HL-60 (cell line): ENCODE data around the gene PIMREG.

ENCODE experiments used
- DNase-seq, 2 experiments: peaks; one replicate each; pipeline ENCODE4 v3.0.0-alpha.2; 2010 to 2020; ENCODE audit warnings: low read depth in 1 of 2, low spot score in 1 of 2
- H3K27ac ChIP-seq: fragments of 250-450 bp; sonication (Bioruptor Pico); replicated peaks from 2 replicates; pipeline ENCODE4 v1.5.1; 2020; ENCODE audit warnings: mild to moderate bottlenecking, moderate library complexity
- H3K27me3 ChIP-seq: fragments of 250-450 bp; sonication (Bioruptor Pico); 2 replicates; pipeline ENCODE4 v1.5.1; 2021; ENCODE audit warnings: mild to moderate bottlenecking, moderate library complexity; ENCODE audit not compliant: insufficient read depth, poor library complexity, severe bottlenecking
- H3K4me3 ChIP-seq: replicated peaks from 2 replicates; pipeline ENCODE4 v1.5.1; 2011; ENCODE audit warnings: mild to moderate bottlenecking, control low read depth, low read length; ENCODE audit not compliant: insufficient read depth
- GABPA ChIP-seq: IDR thresholded peaks from 2 replicates; pipeline ENCODE4 v1.6.1; 2012; ENCODE audit warnings: low read depth
- POLR2AphosphoS5 ChIP-seq: IDR thresholded peaks from 2 replicates; pipeline ENCODE4 v1.6.1; 2012; ENCODE audit warnings: low read depth
- SPI1 ChIP-seq: IDR thresholded peaks from 2 replicates; pipeline ENCODE4 v1.6.1; 2012; ENCODE audit warnings: low read depth, mild to moderate bottlenecking, borderline replicate concordance
- TF ChIP-seq, protein P1 (sequence below): IDR thresholded peaks from 2 replicates; pipeline ENCODE4 v1.6.1; 2012; ENCODE audit warnings: low read depth; ENCODE audit not compliant: insufficient replicate concordance
- TF ChIP-seq, protein P2 (sequence below): IDR thresholded peaks from one replicate; pipeline ENCODE4 v1.5.1; 2011; ENCODE audit warnings: low read length, control low read depth, inconsistent platforms; ENCODE audit not compliant: insufficient read depth

Gene PIMREG

DNA sequence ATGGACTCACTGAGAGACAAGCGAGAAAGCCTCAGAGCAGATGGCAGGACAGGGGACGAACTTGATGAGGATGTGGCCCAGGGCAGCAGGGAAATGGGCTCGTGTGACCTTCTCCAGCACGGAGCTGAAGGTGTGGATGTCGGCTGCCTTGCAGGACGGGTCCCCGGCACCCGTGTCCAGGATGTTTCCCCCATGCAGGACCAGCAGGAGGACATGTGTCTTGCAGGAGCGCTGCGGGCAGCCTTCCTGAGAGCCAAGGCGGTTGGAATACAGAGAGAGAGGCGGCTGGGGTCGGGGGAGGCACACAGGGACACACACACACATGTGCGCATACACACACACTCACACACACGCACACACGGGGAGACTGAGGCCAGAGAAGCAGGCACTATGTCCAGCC, 39.3 kb downstream of the PIMREG start:
- no peak overlapping the region for H3K4me3 ChIP-seq
- H3K27me3 ChIP-seq, result no peaks in the 10 kb centered on the region
- TF ChIP-seq, protein P1, sequence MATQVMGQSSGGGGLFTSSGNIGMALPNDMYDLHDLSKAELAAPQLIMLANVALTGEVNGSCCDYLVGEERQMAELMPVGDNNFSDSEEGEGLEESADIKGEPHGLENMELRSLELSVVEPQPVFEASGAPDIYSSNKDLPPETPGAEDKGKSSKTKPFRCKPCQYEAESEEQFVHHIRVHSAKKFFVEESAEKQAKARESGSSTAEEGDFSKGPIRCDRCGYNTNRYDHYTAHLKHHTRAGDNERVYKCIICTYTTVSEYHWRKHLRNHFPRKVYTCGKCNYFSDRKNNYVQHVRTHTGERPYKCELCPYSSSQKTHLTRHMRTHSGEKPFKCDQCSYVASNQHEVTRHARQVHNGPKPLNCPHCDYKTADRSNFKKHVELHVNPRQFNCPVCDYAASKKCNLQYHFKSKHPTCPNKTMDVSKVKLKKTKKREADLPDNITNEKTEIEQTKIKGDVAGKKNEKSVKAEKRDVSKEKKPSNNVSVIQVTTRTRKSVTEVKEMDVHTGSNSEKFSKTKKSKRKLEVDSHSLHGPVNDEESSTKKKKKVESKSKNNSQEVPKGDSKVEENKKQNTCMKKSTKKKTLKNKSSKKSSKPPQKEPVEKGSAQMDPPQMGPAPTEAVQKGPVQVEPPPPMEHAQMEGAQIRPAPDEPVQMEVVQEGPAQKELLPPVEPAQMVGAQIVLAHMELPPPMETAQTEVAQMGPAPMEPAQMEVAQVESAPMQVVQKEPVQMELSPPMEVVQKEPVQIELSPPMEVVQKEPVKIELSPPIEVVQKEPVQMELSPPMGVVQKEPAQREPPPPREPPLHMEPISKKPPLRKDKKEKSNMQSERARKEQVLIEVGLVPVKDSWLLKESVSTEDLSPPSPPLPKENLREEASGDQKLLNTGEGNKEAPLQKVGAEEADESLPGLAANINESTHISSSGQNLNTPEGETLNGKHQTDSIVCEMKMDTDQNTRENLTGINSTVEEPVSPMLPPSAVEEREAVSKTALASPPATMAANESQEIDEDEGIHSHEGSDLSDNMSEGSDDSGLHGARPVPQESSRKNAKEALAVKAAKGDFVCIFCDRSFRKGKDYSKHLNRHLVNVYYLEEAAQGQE, result no peak
- TF ChIP-seq, protein P2, sequence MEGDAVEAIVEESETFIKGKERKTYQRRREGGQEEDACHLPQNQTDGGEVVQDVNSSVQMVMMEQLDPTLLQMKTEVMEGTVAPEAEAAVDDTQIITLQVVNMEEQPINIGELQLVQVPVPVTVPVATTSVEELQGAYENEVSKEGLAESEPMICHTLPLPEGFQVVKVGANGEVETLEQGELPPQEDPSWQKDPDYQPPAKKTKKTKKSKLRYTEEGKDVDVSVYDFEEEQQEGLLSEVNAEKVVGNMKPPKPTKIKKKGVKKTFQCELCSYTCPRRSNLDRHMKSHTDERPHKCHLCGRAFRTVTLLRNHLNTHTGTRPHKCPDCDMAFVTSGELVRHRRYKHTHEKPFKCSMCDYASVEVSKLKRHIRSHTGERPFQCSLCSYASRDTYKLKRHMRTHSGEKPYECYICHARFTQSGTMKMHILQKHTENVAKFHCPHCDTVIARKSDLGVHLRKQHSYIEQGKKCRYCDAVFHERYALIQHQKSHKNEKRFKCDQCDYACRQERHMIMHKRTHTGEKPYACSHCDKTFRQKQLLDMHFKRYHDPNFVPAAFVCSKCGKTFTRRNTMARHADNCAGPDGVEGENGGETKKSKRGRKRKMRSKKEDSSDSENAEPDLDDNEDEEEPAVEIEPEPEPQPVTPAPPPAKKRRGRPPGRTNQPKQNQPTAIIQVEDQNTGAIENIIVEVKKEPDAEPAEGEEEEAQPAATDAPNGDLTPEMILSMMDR, result no peak
- TF ChIP-seq GABPA (no peak), POLR2AphosphoS5 (no peak), SPI1 (no peak)
- no peak overlapping the region for H3K27ac ChIP-seq
- no peak for DNase-seq

DNA sequence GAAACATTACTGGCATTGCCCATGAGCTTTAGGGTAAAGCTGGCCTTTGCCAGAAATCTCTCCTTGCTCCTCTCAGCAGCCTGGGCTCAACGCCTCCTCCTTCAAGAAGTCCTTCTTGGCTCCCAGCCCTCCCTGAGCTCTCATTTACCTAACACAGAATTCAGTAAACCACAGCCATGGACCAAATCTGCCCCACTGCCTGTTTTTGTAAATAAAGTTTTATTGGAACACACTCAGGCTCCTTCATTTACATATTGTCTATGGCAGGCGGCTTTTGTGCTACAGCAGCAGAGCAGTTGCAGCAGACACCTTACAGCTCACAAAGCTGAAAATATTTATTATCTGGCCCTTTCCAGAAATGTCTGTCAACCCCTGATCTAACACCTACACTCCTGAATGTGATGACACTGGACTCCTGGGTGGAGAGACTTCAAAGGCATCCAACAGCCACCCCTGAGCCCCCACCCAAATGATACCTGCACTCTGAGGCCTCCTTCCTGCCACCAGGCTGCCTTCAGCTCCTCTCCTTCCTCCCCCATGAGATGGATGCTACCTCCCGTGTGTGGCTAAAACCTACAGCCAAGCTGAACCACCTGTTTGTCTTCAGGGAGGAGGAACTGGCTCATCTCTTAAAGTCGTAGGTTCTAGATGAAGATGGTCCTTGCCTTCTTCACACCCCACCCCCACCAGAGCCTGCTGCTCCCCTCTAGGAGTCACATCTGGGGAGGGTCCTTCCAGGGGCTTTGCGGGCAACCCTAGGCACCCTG, 41.6 kb downstream of the PIMREG start:
- Histone ChIP-seq H3K4me3 (no peak overlapping the region), H3K27ac (no peak overlapping the region), H3K27me3 (no peaks in the 10 kb centered on the region)
- TF ChIP-seq SPI1, result no peak
- TF ChIP-seq POLR2AphosphoS5, result no peak
- TF ChIP-seq GABPA, result no peak
- TF ChIP-seq, protein P1, result no peak
- TF ChIP-seq, protein P2, result no peak
- DNase-seq, result no peak

DNA sequence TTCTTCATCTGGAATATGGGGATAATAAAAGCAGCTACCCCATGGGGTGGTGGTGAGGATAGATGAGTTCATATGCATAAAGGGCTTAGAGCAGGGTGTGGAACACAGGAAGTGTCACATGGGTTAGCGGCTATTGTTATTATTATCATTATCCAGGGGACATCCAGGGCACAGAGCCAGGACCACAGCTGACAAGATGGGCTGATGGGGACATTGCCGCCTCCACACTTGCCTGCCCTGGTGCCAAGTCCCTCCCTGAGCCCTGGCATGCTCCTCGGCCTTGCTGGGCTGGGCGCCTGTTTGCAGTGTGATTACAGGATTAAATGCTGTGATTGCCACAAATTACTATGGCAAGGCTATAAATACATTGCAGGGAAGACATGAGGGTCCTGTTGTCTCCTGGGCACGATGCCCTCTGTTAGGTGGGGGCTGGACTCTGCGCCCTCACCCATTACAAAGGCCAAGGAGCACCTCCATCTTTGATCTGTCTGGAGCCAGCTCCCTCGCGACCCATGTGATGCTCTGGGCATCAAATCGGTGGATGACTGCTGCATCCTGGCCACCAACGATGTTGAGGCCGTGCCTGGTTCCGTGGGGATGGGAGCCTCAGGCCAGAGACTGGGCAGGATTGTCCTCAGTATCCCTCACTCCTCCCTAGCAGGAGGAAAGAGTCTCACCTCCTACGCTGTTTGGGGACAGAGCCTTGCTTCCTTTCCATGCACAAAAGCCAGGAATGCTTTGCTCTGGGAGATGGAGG, 43.2 kb downstream of the PIMREG start:
- no peak for DNase-seq
- no peak overlapping the region for H3K27ac ChIP-seq
- TF ChIP-seq, protein P2, result no peak
- TF ChIP-seq SPI1 (no peak), GABPA (no peak), POLR2AphosphoS5 (no peak)
- TF ChIP-seq, protein P1, result no peak
- H3K27me3 ChIP-seq, result no peaks in the 10 kb centered on the region
- H3K4me3 ChIP-seq, result no peak overlapping the region
